CD4-positive, alpha-beta T cell (primary cell): ENCODE data around the gene PSMA4. TPM values are rescaled to one million over a fixed set of nuclear protein-coding genes. Genes with fewer than 3 reads are reported as not detected.

Source experiments
- ATAC-seq: fragments of 200-7000 bp; cut with Tn5 transposase; one replicate; pipeline ENCODE4 v1.10.0; 2022; ENCODE audit warnings: mild to moderate bottlenecking; ENCODE audit not compliant: poor library complexity
- CTCF ChIA-PET: fragments of 350-600 bp; sonication (Branson Sonifier 250); formaldehyde crosslinking; loops from one replicate; lab custom pipeline; 2021; ENCODE audit warnings: antibody characterized with exemption, inconsistent platforms; lab: Charles Lee
- POLR2A ChIA-PET: fragments of 350-600 bp; sonication (Branson Sonifier 250); formaldehyde crosslinking; loops from one replicate; lab custom pipeline; 2021; ENCODE audit warnings: antibody characterized with exemption, inconsistent platforms; lab: Charles Lee
- DNase-seq, 14 experiments: peaks; one replicate each; pipeline ENCODE4 v3.0.0-alpha.2; 2013 to 2020; ENCODE audit warnings: mixed read lengths in 2 of 14
- H3K27ac ChIP-seq, 2 donors: one replicate each; pipeline versions ENCODE4 v1.5.1 to v1.7.0; 2013; ENCODE audit warnings: low read length in 2 of 2, low read depth in 1 of 2, mild to moderate bottlenecking in 1 of 2
- H3K27me3 ChIP-seq, 2 experiments: 1 replicate in 1 of 2; 2 replicates in 1 of 2; pipeline versions ENCODE4 v1.6.1 to v1.7.0; 2013; ENCODE audit warnings: low read length in 2 of 2, control low read depth in 1 of 2, mild to moderate bottlenecking in 1 of 2, moderate library complexity in 1 of 2; ENCODE audit not compliant: insufficient read depth in 2 of 2, control insufficient read depth in 1 of 2
- H3K36me3 ChIP-seq: one replicate; pipeline ENCODE4 v1.6.1; 2013; ENCODE audit warnings: low read length, control low read depth; ENCODE audit not compliant: insufficient read depth
- H3K4me1 ChIP-seq: one replicate; pipeline ENCODE4 v1.6.1; 2013; ENCODE audit warnings: low read length, control low read depth; ENCODE audit not compliant: insufficient read depth
- H3K4me3 ChIP-seq: one replicate; pipeline ENCODE4 v1.5.1; 2013; ENCODE audit warnings: mild to moderate bottlenecking, low read length, moderate library complexity
- H3K9me3 ChIP-seq, 2 experiments: 1 replicate in 1 of 2; 2 replicates in 1 of 2; pipeline versions ENCODE4 v1.6.1 to v1.7.0; 2013; ENCODE audit warnings: low read length in 2 of 2, mild to moderate bottlenecking in 2 of 2, control low read depth in 1 of 2, moderate library complexity in 1 of 2; ENCODE audit not compliant: control insufficient read depth in 1 of 2, insufficient read depth in 1 of 2
- H3K27ac Mint-ChIP-seq: one replicate; pipeline ENCODE4 v1.8.0; 2020; ENCODE audit warnings: mixed read lengths
- H3K27me3 Mint-ChIP-seq: one replicate; pipeline ENCODE4 v1.8.0; 2021; ENCODE audit warnings: mixed read lengths
- H3K36me3 Mint-ChIP-seq: one replicate; pipeline ENCODE4 v1.8.0; 2021; ENCODE audit warnings: low read depth, mixed read lengths
- H3K4me1 Mint-ChIP-seq: one replicate; pipeline ENCODE4 v1.8.0; 2021; ENCODE audit warnings: low read depth, mixed read lengths
- H3K4me3 Mint-ChIP-seq: one replicate; pipeline ENCODE4 v1.8.0; 2020; ENCODE audit warnings: mild to moderate bottlenecking, mixed read lengths
- H3K9me3 Mint-ChIP-seq: one replicate; pipeline ENCODE4 v1.8.0; 2020; ENCODE audit warnings: mixed read lengths
- intact Hi-C, 2 experiments: fragments of 100-400 bp; cut with DNase I in 1 of 2; cut with micrococcal nuclease in 1 of 2; formaldehyde crosslinking; loops; one replicate each; pipeline versions ENCODE4 v1.15.1 to v1.9.0; 2023 to 2025; cut with DNase I, micrococcal nuclease
- total RNA-seq, 174 experiments: library from RNA in 2 of 174; stranded (reverse) in 2 of 174; gene quantifications; one replicate each; pipeline ENCODE4 v1.2.3 and lab custom pipeline; 2021 to 2026
- TF ChIP-seq, protein P1 (sequence below): fragments of 200-600 bp; IDR thresholded peaks from one replicate; pipeline ENCODE4 v1.8.0; 2022; ENCODE audit warnings: antibody characterized with exemption, mild to moderate bottlenecking

Gene PSMA4
- total RNA-seq, 2 experiments from 2014 or later, result 65.5 to 66.4 TPM

DNA sequence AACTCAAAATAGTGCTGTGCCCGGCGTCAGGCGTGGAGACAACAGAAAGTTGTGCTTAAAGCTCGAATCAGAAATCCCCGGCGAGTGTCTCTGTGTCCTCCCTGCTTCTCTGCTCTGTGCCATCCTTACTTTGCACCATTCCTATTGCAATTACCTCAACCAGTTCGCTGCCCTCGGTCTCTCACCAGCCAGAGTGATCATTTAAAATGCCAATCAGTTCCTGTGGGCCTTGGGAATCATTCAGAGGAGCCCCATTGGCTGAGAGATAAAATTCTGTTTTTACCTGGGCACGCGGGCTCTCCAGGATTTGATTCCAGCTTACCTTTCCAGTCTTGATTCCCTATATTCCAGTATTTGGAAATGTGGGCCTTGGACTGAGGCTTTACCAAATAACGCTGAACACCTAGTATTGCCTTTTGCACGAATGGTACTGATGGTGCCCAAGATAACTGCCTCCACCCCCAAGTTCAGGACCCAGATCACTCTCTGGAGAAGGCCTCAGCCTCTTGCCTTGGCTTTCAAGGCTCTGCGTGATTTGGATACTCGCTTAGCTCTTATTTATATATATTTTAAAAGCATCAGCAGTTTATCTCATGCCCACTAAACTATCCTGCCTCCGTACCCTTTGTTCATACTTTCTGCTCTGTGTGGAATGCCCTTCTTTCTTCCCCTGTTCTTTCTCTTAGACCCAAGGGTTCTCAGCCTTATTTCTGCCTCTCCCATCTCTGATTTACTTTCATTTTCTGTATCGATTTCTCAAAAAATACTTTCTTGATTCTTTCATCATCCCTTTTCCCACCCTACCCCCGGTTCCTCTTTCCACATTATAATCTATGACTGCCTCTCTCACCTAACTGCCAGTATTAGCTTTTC lies 863 bp downstream of the PSMA4 start:
- peaks cover 30% of the 10 kb centered on the region for H3K4me1 ChIP-seq
- H3K9me3 ChIP-seq, result no peaks in the 10 kb centered on the region
- Mint-ChIP-seq H3K27ac (peak overlapping the region; percentile 99), H3K27me3 (no peaks in the 10 kb centered on the region), H3K9me3 (no peaks in the 10 kb centered on the region), H3K4me3 (peak overlapping the region; percentile 93), H3K36me3 (peaks cover 62% of the 10 kb centered on the region), H3K4me1 (peaks cover 36% of the 10 kb centered on the region)
- H3K4me3 ChIP-seq, result peak overlapping the region; percentile 77
- no peaks in the 10 kb centered on the region for H3K27me3 ChIP-seq
- peaks cover 35% of the 10 kb centered on the region for H3K36me3 ChIP-seq
- ATAC-seq (no peak), DNase-seq (peak in 4 of 14 experiments; percentile 5 to 38 (median 30))
- POLR2A ChIA-PET, result interaction anchor here (0.5 to 3.9 kb wide), 17 partner anchors 8 to 332 kb away, joined by 3 to 51 read pairs (median 6); partner anchors contain the start of genes CHRNA5, DNAJA4, HYKK and IREB2
- CTCF ChIA-PET, result interaction anchor here (1.1 to 1.9 kb wide), 2 partner anchors 9 to 210 kb away, joined by 3 to 5 read pairs; no protein-coding TSS in a partner anchor
- intact Hi-C loops, result loop anchor here (1.0 to 10.0 kb wide), 6 partner anchors 24 to 236 kb away; partner anchors contain the start of genes CHRNA5 (in 2 of the 2) and IREB2 (in 1 of the 2)
- TF ChIP-seq, protein P1, sequence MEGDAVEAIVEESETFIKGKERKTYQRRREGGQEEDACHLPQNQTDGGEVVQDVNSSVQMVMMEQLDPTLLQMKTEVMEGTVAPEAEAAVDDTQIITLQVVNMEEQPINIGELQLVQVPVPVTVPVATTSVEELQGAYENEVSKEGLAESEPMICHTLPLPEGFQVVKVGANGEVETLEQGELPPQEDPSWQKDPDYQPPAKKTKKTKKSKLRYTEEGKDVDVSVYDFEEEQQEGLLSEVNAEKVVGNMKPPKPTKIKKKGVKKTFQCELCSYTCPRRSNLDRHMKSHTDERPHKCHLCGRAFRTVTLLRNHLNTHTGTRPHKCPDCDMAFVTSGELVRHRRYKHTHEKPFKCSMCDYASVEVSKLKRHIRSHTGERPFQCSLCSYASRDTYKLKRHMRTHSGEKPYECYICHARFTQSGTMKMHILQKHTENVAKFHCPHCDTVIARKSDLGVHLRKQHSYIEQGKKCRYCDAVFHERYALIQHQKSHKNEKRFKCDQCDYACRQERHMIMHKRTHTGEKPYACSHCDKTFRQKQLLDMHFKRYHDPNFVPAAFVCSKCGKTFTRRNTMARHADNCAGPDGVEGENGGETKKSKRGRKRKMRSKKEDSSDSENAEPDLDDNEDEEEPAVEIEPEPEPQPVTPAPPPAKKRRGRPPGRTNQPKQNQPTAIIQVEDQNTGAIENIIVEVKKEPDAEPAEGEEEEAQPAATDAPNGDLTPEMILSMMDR, result no peak
- H3K27ac ChIP-seq, result peak overlapping the region; percentile 92 to 97

DNA sequence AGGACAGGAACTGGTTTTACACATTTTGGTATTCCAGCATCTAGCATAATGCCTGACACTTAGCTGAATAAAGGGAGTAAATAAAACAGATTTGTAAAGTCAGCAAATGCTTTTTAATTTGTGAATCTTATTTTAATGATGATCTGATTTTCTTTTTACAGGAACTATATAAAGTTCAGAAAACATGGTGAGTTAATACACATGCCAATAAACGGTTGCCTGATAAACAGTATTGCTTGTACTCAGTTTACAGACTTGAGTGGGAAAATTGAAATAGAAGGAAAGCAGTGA lies 1.4 kb downstream of the PSMA4 start:
- ChIA-PET POLR2A (interaction anchor here (0.6 to 3.9 kb wide), 4 partner anchors 8 to 277 kb away, joined by 3 to 51 read pairs (median 9); partner anchors contain the start of genes DNAJA4 and IREB2), CTCF (interaction anchor here (1.1 to 1.9 kb wide), 2 partner anchors 8 to 210 kb away, joined by 3 to 5 read pairs; no protein-coding TSS in a partner anchor)
- TF ChIP-seq, protein P1, result no peak
- Mint-ChIP-seq H3K27me3 (no peaks in the 10 kb centered on the region), H3K4me3 (peak overlapping the region; percentile 93), H3K9me3 (no peaks in the 10 kb centered on the region), H3K4me1 (peaks cover 36% of the 10 kb centered on the region), H3K27ac (peak overlapping the region; percentile 99), H3K36me3 (peaks cover 68% of the 10 kb centered on the region)
- intact Hi-C loops, result loop anchor here (1.0 to 10.0 kb wide), 4 partner anchors 23 to 237 kb away; partner anchors contain the start of gene CHRNA5 (in 1 of the 2)
- DNase-seq (no peak), ATAC-seq (no peak)
- Histone ChIP-seq H3K36me3 (peaks cover 40% of the 10 kb centered on the region), H3K4me3 (peak overlapping the region; percentile 77), H3K27ac (peak overlapping the region; percentile 92 to 97), H3K27me3 (no peaks in the 10 kb centered on the region), H3K9me3 (no peaks in the 10 kb centered on the region), H3K4me1 (peaks cover 30% of the 10 kb centered on the region)

DNA sequence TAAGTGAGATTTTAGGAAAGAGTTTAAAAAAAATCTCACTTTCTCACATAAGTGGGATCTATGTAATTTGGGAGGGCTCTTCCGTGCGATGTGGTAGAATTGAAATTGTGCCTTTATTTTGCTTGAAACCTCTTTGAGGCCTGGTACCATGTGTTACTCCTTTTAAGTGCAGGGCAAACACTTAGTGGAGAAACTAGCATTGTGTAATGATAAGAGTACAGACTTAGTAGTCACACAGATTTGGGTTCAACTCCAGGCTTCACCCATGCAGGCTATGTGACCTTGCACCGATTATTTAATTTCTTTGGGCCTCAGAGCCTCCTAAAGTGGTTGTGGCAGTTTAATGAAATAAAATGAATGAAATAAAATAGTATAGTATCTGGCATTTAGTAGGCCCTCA lies 2.4 kb downstream of the PSMA4 start:
- no peaks in the 10 kb centered on the region for H3K9me3 ChIP-seq
- Mint-ChIP-seq H3K27me3 (no peaks in the 10 kb centered on the region), H3K9me3 (no peaks in the 10 kb centered on the region), H3K27ac (peak overlapping the region; percentile 99), H3K4me3 (peak overlapping the region; percentile 70), H3K36me3 (peaks cover 77% of the 10 kb centered on the region), H3K4me1 (peaks cover 36% of the 10 kb centered on the region)
- TF ChIP-seq, protein P1, result no peak
- POLR2A ChIA-PET, result interaction anchor here (0.7 to 3.9 kb wide), 2 partner anchors 9 to 105 kb away, joined by 5 to 51 read pairs; partner anchors contain the start of gene IREB2
- DNase-seq, result no peak
- H3K4me1 ChIP-seq, result peaks cover 30% of the 10 kb centered on the region
- H3K27me3 ChIP-seq, result no peaks in the 10 kb centered on the region
- no peak overlapping the region for H3K27ac ChIP-seq
- ATAC-seq, result no peak
- H3K36me3 ChIP-seq, result peaks cover 49% of the 10 kb centered on the region
- CTCF ChIA-PET, result no interaction called here
- H3K4me3 ChIP-seq, result no peak overlapping the region
- intact Hi-C loops, result loop anchor here in 1 of 2 experiments (10.0 kb wide), 1 partner anchor 238 kb away; no protein-coding TSS in a partner anchor
